Left lung (tissue), 10 donors: ENCODE measurements around the gene SIGLEC14. TPM values are rescaled to one million over a fixed set of nuclear protein-coding genes. Genes with fewer than 3 reads are reported as not detected.

Experiments
- ATAC-seq: fragments of 200-7000 bp; cut with Tn5 transposase; one replicate; pipeline ENCODE4 v1.9.1; 2020; ENCODE audit warnings: moderate library complexity
- DNase-seq, 4 donors: peaks; one replicate each; pipeline ENCODE4 v3.0.0-alpha.2; 2013 to 2020
- H3K27ac ChIP-seq, 2 donors: fragments of 200-600 bp; sonication (generic) in 1 of 2; one replicate each; pipeline versions ENCODE4 v1.5.0 to v1.8.0; 2020 to 2021
- H3K27me3 ChIP-seq, 2 donors: fragments of 200-600 bp; sonication (generic) in 1 of 2; one replicate each; pipeline versions ENCODE4 v1.5.0 to v1.8.0; 2020 to 2021
- H3K36me3 ChIP-seq, 2 donors: fragments of 200-600 bp; sonication (generic) in 1 of 2; one replicate each; pipeline versions ENCODE4 v1.5.0 to v1.8.0; 2020 to 2021
- H3K4me1 ChIP-seq, 2 donors: fragments of 200-600 bp; one replicate each; pipeline ENCODE4 v1.8.0; 2021
- H3K4me3 ChIP-seq, 2 donors: fragments of 200-600 bp; sonication (generic) in 1 of 2; one replicate each; pipeline versions ENCODE4 v1.5.0 to v1.8.0; 2020 to 2021; ENCODE audit warnings: mild to moderate bottlenecking in 1 of 2
- H3K9me3 ChIP-seq, 2 donors: fragments of 200-600 bp; sonication (generic) in 1 of 2; one replicate each; pipeline versions ENCODE4 v1.5.0 to v1.8.0; 2020 to 2021
- CTCF ChIP-seq, 2 donors: fragments of 200-600 bp; sonication (generic) in 1 of 2; IDR thresholded peaks; one replicate each; pipeline versions ENCODE4 v1.5.0 to v1.8.0; 2021; ENCODE audit warnings: antibody characterized with exemption in 2 of 2
- intact Hi-C, 2 donors: fragments of 100-400 bp; cut with DNase I; formaldehyde crosslinking; loops; one replicate each; pipeline versions ENCODE4 v1.11.2 to v1.14.2; 2022
- microRNA-seq, 2 donors: library from miRNA; unstranded; fragments of <30 nt; microRNA quantifications; one replicate each; pipeline ENCODE4, GENCODE V29; 2019
- polyA plus RNA-seq, 6 donors: library from polyadenylated mRNA; unstranded; fragments of 120-200 nt; gene quantifications; one replicate each; pipeline ENCODE4 v1.2.1, GENCODE V29; 2013; ENCODE audit not compliant: insufficient read length in 6 of 6
- total RNA-seq, 2 donors: library from RNA; stranded (reverse); fragmentation: NEBNext Ultra II Directional; extraction: Animal tissue kit (Norgen Biotek cat#: 25700); gene quantifications; one replicate each; pipeline ENCODE4 v1.2.1, GENCODE V29; 2021
- donor health status: DM: no; HTN: yes; CAD: no.
- donor health status: DM: no; HTN: no; CAD: no.

Gene SIGLEC14
- total and polyA plus RNA-seq, 8 donors, result 0.50 to 59.9 (median 2.1) TPM

- intact Hi-C loops, result no loop called here
- H3K4me3 ChIP-seq, result peak overlapping the region; percentile 62 to 72
- TF ChIP-seq CTCF (IDR thresholded peaks at IDR 0.05), result no peak
Measured at GRCh38 chr19:51595190-51596175, 51.1 kb downstream of the SIGLEC14 start.

GRCh38 chr19:51594774-51595109 is 51.9 kb downstream of the SIGLEC14 start:
- H3K27me3 ChIP-seq, result peaks cover 0 to 11% of the 10 kb centered on the region in 2 donors
- no peaks in the 10 kb centered on the region for H3K9me3 ChIP-seq
- DNase-seq, result peak in 1 of 4 donors; percentile 67
- H3K36me3 ChIP-seq, result no peaks in the 10 kb centered on the region
- intact Hi-C loops, result no loop called here
- H3K4me1 ChIP-seq, result peaks cover 4 to 24% of the 10 kb centered on the region in 2 donors
- H3K27ac ChIP-seq, result peak overlapping the region in 1 of 2 donors; percentile 65
- peak overlapping the region; percentile 62 to 72 for H3K4me3 ChIP-seq
- peak; percentile 21 for ATAC-seq
- TF ChIP-seq CTCF (IDR thresholded peaks at IDR 0.05), result no peak

More at GRCh38 chr19:51595190-51596175, 51.1 kb downstream of the SIGLEC14 start:
- ATAC-seq (no peak), DNase-seq (no peak)
- H3K9me3 ChIP-seq, result no peaks in the 10 kb centered on the region
- no peak overlapping the region for H3K27ac ChIP-seq
- peaks cover 6 to 19% of the 10 kb centered on the region in 2 donors for H3K27me3 ChIP-seq
- peaks cover 4 to 24% of the 10 kb centered on the region in 2 donors for H3K4me1 ChIP-seq
- H3K36me3 ChIP-seq, result no peaks in the 10 kb centered on the region

GRCh38 chr19:51593969-51594773 is 52.5 kb downstream of the SIGLEC14 start:
- H3K4me1 ChIP-seq, result peaks cover 4 to 24% of the 10 kb centered on the region in 2 donors
- no peaks in the 10 kb centered on the region for H3K36me3 ChIP-seq
- ATAC-seq (peak; percentile 100), DNase-seq (peak; percentile 97 to 100 (median 99))
- intact Hi-C loops, result no loop called here
- H3K9me3 ChIP-seq, result no peaks in the 10 kb centered on the region
- H3K4me3 ChIP-seq, result peak overlapping the region; percentile 62 to 72
- H3K27me3 ChIP-seq, result peaks cover 0 to 6% of the 10 kb centered on the region in 2 donors
- peak overlapping the region; percentile 19 to 65 for H3K27ac ChIP-seq
- no peak for TF ChIP-seq CTCF (IDR thresholded peaks at IDR 0.05)

GRCh38 chr19:51593138-51593890 is 53.3 kb downstream of the SIGLEC14 start:
- Histone ChIP-seq H3K4me1 (peaks cover 4 to 24% of the 10 kb centered on the region in 2 donors), H3K36me3 (no peaks in the 10 kb centered on the region), H3K9me3 (peaks cover 0 to 6% of the 10 kb centered on the region in 2 donors), H3K27me3 (no peaks in the 10 kb centered on the region), H3K27ac (peak overlapping the region in 1 of 2 donors; percentile 65), H3K4me3 (peak overlapping the region; percentile 62 to 72)
- intact Hi-C loops, result no loop called here
- TF ChIP-seq CTCF (IDR thresholded peaks at IDR 0.05), result no peak
- ATAC-seq (no peak), DNase-seq (no peak)

Small RNA genes within 50 kb of the gene (microRNA-seq; reads per million reads assigned to microRNA genes)
- gene MIR125A (4,793 to 10,615 reads per million in 2 donors), gene MIR99B (7,093 to 8,260 reads per million in 2 donors), gene MIRLET7E (4,391 to 9,810 reads per million in 2 donors)

Other genes starting within 250 kb of the SIGLEC14 start
- 100 to 1,000 TPM in 1 of 2 donors, 1 to 10 TPM in 1; 5.2 to 119 TPM for gene SIGLEC10, start 229.2 kb downstream of the SIGLEC14 start, total RNA-seq
- gene SIGLEC10, start 229.2 kb downstream of the SIGLEC14 start, polyA plus RNA-seq, result 1 to 10 TPM; 1.3 to 2.1 (median 1.5) TPM
- under 1 TPM; 0.87 to 0.99 TPM for gene SIGLEC8, start 188.4 kb downstream of the SIGLEC14 start, total RNA-seq
- gene SIGLEC8, start 188.4 kb downstream of the SIGLEC14 start, polyA plus RNA-seq, result under 1 TPM in 2 of 6 donors, not detected in 4; 0.04 to 0.06 TPM
- gene CEACAM18, start 168.3 kb downstream of the SIGLEC14 start, total RNA-seq, result not detected
- gene CEACAM18, start 168.3 kb downstream of the SIGLEC14 start, polyA plus RNA-seq, result not detected
- 1 to 10 TPM; 1.3 to 1.9 TPM for gene SIGLEC12, start 145.0 kb downstream of the SIGLEC14 start, total RNA-seq
- gene SIGLEC12, start 145.0 kb downstream of the SIGLEC14 start, polyA plus RNA-seq, result under 1 TPM in 3 of 6 donors, not detected in 3; 0.10 to 0.39 (median 0.34) TPM
- 1 to 10 TPM; 1.0 to 3.2 TPM for gene SIGLEC6, start 115.2 kb downstream of the SIGLEC14 start, total RNA-seq
- gene SIGLEC6, start 115.2 kb downstream of the SIGLEC14 start, polyA plus RNA-seq, result under 1 TPM in 5 of 6 donors, not detected in 1; 0.10 to 0.42 (median 0.24) TPM
- 10 to 100 TPM in 1 of 2 donors, 1 to 10 TPM in 1; 9.4 to 13.3 TPM for gene ZNF175, start 75.5 kb downstream of the SIGLEC14 start, total RNA-seq
- gene ZNF175, start 75.5 kb downstream of the SIGLEC14 start, polyA plus RNA-seq, result 10 to 100 TPM; 16.4 to 22.1 (median 18.1) TPM
- gene SIGLEC5, start 16.4 kb downstream of the SIGLEC14 start, total RNA-seq, result 10 to 100 TPM in 1 of 2 donors, not detected in 1; 11.0 TPM
- gene SIGLEC5, start 16.4 kb downstream of the SIGLEC14 start, polyA plus RNA-seq, result under 1 TPM in 4 of 6 donors, not detected in 2; 0.50 to 0.56 (median 0.53) TPM
- 10 to 100 TPM; 15.9 to 27.3 TPM for gene SPACA6, start 46.5 kb upstream of the SIGLEC14 start, total RNA-seq
- gene SPACA6, start 46.5 kb upstream of the SIGLEC14 start, polyA plus RNA-seq, result 10 to 100 TPM; 13.5 to 24.9 (median 20.1) TPM
- under 1 TPM; 0.26 to 0.50 TPM for gene HAS1, start 77.2 kb upstream of the SIGLEC14 start, total RNA-seq
- 1 to 10 TPM in 1 of 6 donors, under 1 TPM in 5; 0.10 to 1.4 (median 0.65) TPM for gene HAS1, start 77.2 kb upstream of the SIGLEC14 start, polyA plus RNA-seq
- gene FPR1, start 105.1 kb upstream of the SIGLEC14 start, total RNA-seq, result 100 to 1,000 TPM in 1 of 2 donors, 10 to 100 TPM in 1; 20.0 to 193 TPM
- gene FPR1, start 105.1 kb upstream of the SIGLEC14 start, polyA plus RNA-seq, result 1 to 10 TPM; 1.6 to 3.8 (median 2.2) TPM
- 10 to 100 TPM in 1 of 2 donors, 1 to 10 TPM in 1; 5.9 to 41.7 TPM for gene FPR2, start 114.4 kb upstream of the SIGLEC14 start, total RNA-seq
- gene FPR2, start 114.4 kb upstream of the SIGLEC14 start, polyA plus RNA-seq, result under 1 TPM; 0.14 to 0.52 (median 0.26) TPM
- 10 to 100 TPM; 28.6 to 75.0 TPM for gene FPR3, start 148.3 kb upstream of the SIGLEC14 start, total RNA-seq
- gene FPR3, start 148.3 kb upstream of the SIGLEC14 start, polyA plus RNA-seq, result 1 to 10 TPM in 4 of 6 donors, under 1 TPM in 2; 0.79 to 1.5 (median 1.1) TPM
- 10 to 100 TPM in 1 of 2 donors, 1 to 10 TPM in 1; 8.5 to 11.8 TPM for gene ZNF577, start 241.1 kb upstream of the SIGLEC14 start, total RNA-seq
- gene ZNF577, start 241.1 kb upstream of the SIGLEC14 start, polyA plus RNA-seq, result 10 to 100 TPM; 42.5 to 50.9 (median 43.9) TPM